ENCODE measurements around the gene TMEM207.
A peak's percentile ranks its signal among the peaks of the same experiment; 100 is the strongest.
"Not testable (repeated sequence)": the region's sequence is repeated elsewhere in the genome, so short reads cannot be mapped to it uniquely, and the experiment has no call there.

Gene TMEM207

GRCh38 chr3:190449801-190450200, at the start of gene TMEM207:
TMEM207 (minus strand) TSS chr3:190449901; CDS start chr3:190449809, 92 bp downstream.
- DNase-seq = no peak

DNA sequence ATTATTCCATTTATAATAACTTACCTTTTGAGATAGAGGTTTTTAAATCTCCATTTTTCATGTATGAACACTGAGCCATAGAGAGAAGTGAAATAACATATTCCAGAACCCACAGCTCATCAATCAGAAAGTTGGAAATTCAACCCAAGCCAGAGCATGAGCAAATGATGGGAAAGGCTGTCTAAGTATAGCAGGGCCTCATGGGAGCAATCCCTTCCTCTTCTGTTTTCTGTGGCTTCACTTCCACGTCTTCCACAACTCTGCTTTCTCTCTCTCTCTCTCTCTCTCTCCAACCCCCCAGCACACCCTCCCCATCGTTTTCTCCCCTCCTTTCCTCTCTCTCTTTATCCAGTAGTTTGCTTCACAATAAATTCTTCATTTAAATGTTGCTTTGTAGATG, 49.4 kb upstream of the TMEM207 start:
- no peak for DNase-seq

- no peak for DNase-seq
Measured at GRCh38 chr3:190498293-190498692, 48.6 kb upstream of the TMEM207 start.

- DNase-seq = no peak
Measured at GRCh38 chr3:190497811-190498210, 48.1 kb upstream of the TMEM207 start.

- DNase-seq = no peak
Measured at GRCh38 chr3:190496859-190497258, 47.2 kb upstream of the TMEM207 start.

- DNase-seq = no peak
Measured at GRCh38 chr3:190495796-190496195, 46.1 kb upstream of the TMEM207 start.

DNA sequence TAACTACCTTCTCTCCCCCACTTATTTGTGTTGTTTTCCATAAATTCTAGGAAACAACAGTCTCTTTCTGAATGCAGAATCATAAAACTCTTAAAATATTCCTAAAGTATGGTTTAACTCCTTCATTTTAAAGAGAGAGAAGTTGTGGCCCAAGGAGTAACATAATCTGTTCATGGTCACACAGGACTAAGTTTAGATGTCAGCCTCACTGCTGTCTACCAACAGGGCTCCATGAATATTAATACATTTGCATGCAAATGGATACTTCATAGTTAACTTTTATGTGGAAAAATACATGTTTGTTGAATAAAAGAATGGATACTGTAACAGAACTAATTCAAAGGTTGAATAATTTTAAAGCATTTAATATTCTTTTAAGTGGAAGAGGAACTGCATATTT, 45.7 kb upstream of the TMEM207 start:
- DNase-seq = no peak

DNA sequence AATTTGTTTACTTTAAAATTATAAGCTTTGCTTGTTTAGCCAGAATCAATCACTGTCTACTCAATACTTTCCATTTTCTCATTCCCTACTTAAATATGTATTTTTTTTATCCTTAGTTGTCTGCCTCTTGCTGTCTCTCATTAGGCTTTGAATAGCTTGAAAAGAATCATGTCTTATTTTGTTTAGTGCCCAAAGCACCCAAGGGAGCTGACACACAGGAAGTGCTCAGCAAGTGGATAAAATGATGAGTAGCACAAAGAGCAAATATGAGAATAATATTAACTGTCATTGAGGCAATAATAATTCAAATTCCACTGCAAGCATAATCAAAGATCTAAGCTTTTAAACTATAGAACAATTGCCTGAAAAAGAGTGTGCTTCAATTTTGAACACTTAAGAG, 45.2 kb upstream of the TMEM207 start:
- no peak for DNase-seq

- no peak for DNase-seq
Measured at GRCh38 chr3:190492966-190493365, 43.3 kb upstream of the TMEM207 start.

DNA sequence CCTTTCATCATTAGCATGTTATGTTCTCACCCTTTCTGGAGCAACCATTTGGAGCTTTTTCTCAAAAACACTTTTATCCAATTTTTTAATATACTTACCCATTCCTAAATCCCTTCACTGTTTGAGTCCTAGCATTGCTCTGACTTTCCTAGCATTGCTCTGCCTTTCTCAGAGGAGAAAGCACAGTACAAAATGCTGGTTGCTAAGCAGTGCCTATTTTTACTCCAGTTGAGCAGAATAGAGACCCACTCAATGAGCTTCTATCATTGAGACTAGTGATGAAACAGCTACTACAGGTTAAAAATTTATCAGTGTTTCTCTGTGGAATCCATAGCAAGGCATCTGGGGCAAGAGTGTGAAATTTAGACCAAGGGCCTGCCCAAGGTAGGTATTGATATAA, 42.4 kb upstream of the TMEM207 start:
- DNase-seq = no peak

DNA sequence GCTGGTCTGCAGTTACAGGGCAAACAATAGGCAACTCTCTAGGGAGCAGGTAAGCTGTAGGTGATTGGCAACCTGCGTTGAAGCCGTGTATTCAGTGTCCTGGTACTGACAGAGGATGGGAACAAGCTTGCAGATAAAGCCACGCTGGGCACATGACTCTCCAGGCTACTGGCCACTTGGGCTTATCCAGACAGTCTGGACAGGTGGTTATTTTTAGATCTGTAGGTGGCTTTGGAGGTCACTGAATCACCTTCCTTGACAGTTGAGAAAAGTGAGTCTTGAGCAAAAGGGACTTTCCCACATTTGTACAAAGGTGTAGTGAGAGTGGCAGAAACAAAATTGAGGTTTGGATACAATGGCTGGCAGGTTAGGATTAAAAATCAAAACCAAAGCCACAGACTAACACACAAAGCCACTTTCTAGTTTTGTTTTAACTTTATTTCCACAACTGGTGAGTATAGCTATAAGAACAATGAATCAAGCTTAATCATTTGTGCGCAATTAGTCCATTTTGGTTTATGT, 41.9 kb upstream of the TMEM207 start:
- no peak for DNase-seq

DNA sequence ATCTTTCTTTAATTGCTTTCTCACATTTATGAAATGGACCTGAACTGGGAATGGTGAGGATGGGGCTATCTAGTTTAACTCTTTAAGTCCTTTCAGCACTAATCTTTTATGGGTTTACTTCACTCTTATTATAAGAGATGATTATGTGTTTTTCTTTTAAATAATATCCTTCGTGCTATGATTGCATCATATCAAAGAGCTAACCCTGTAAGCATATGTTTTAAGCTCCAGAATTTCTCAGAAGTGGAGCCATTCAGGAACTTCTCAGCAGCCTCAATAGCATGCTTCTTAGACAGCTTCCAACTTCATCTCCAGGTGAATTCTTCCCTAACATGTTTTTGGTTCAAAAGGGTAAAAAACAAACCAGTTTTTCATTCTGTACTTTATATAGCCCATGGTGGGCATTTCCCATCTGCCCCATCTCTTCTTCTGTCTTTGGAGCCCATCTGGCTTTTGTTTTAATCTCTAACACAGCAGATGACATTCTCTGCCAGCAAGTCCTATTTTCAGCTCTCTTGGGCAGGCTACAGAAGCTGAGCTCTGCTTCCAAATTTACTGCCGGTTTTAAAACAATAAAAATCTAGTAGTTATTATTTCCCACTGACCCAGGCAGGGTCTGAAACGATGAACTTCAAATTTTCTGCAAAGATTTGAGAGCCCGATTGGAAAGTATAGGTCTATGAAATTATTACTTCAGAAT, 37.4 kb upstream of the TMEM207 start:
- DNase-seq = no peak

GRCh38 chr3:190486533-190486864, 36.8 kb upstream of the TMEM207 start:
- no peak for DNase-seq

DNA sequence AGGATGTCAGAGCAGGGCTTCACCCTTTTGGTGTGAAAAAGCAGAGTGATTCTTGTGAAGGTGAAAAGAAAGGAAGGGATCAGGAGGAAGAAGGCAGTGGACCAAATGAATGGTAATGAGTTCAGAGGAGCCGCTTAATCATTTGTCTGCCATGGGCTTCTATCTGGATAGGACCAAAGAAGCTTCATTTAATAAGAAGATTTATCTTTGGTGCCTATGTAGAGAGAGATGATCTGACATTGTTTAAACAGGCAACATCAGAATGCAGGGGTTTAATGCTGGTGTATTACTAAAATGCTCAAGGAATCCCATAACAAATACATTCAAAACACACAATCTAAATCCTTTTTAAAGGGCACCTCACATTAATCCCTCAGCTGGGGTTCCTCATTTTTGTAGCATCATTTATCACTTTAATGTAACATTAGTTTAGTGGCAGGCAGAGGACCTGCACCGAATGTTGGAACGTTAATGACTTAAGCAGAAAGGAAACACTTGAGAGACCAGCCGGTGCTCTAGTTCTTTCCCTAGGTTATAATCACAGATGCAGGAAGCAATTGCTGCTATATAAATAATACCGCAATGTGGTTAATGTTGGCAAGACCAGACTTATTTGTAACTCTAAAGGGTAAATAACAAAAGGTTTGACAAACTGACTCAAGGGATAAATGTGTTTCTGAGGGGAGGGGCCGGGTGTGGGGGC, 36.3 kb upstream of the TMEM207 start:
- DNase-seq = no peak

DNA sequence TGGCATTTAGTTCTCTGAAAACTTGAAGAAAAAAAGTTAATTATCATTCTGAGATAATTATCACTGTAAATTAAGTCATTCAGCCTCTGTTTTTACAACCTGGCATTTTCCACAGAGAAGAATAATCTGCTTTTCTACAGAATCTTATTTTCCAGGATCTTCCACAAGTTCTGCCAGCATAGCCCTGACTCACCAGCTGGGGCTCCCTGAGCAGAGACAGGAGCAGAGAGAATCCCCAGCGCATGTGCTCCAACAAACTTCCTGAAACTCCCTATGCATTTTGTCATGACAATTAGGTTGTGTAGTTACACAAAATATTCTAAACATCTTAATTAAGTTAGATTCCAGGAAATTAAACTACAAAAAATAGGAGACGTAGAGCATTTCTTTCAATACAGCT, 32.1 kb upstream of the TMEM207 start:
- no peak for DNase-seq

DNA sequence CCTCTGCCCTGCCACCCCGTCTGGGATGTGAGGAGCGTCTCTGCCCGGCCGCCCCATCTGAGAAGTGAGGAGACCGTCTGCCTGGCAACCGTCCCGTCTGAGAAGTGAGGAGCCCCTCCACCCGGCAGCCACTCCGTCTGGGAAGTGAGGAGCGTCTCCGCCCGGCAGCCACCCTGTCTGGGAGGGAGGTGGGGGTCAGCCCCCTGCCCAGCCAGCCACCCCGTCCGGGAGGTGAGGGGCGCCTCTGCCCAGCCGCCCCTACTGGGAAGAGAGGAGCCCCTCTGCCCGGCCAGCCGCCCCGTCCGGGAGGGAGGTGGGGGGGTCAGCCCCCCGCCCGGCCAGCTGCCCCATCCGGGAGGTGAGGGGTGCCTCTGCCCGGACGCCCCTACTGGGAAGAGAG, 23.6 kb upstream of the TMEM207 start:
- DNase-seq = not testable (repeated sequence)

DNA sequence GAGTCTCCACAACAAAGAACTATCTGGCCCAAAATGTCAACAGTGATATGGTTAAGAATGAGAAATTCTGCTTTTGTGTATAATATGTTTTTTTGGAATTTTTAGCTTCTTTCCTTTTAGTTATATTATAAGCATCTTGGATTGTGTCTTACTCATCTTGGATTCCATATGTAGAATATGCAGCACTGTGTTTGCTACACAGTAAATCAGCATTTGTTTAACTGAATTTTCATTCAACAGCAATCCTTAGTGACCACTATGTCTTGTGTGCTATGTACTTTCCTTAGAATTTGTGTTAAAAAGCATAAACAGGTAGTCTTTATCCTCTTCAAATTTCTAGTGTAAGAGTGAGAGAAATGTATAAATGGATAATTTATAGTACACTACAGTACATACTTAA, 18.2 kb upstream of the TMEM207 start:
- no peak for DNase-seq

DNA sequence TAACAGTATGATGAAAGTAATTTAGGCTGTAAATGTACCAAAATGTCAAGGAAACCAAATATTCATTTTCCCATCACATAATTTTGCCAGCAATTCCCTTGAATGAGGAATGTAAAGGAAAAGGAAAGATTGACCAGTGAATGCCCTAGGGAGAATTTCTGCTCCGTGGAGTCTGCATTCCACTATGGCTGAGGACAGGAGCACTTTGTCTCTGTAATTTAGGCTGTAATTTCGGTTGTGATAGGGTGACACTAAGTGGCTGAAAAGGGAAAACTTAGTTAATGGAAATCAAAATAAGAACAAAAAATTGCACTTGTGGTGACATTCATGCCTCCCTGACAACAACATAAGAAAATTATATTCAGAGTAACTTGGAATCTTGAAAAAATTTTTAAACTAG, 8.3 kb upstream of the TMEM207 start:
- peak; percentile 5 for DNase-seq

DNA sequence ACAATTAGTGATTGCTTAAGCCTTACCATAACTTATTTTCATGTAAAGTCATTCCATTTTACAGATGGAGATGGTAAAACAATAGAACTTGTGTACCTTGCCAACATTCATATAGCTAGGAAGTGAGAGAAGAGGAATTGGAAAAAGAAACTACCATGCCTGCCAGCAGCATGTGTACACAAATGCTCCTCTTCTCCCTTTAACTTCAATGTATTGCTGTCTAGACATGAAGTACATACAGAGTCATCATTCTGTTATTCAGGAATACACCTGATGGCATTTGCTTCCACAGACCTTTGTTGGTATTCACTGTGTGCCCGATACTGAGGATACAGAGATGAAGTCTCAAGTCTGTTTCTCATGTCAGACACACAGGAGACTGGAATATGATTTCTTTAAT, 7.1 kb upstream of the TMEM207 start:
- no peak for DNase-seq

GRCh38 chr3:190455828-190456227, 6.1 kb upstream of the TMEM207 start:
- no peak for DNase-seq

DNA sequence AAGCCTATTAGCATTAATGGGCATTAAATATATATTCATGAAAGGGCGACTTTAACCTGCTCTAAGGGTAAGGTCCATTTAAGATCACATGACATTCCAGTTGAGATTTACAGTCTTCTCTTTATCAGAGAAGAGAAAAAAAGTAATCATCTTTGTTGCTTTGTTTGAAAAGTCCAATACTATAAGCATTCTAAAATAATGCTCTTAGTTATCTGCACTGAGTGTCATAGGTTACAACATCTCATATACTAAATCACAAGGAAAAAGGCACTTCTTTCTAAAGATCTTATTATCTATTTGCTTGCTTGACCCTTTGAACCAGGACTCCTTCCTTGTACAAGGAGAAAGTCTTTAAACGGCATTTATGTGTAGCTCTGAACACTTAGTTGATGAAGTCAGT, 1.4 kb downstream of the TMEM207 start:
- no peak for DNase-seq

DNA sequence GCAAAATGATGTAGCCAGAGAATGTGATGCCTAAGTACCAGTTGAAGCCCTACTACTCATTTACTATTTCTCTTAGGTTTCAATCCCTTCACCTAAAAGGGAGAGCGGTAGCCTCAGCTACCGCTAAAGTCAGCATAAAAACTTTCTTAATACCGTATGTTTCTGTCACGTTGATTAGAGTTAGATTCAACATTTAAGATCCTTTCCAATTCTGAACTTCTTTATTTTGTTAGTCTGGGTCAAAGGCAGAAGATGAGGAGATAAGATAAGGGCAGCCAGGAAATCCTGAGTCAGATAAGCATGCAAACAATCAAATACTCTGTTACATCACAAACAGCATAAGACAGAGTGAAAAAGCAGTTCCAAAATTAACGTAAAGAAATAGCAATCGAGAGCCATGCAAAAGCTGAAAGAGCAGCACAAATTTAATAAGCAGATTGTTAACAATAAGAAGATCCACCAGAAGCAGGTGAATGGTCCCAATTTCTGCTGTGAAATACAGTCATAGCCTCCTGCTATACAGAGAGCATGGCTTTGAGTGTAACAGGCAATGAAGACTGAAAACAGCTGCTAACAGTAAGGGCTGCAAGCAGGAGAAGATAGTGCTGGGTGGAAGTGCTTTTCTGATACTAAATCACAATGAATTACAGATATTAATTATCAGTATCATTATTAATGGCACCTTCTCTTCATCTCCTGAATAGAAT, 3.0 kb downstream of the TMEM207 start:
- DNase-seq = no peak

- DNase-seq = no peak
Measured at GRCh38 chr3:190444576-190445145, 5.0 kb downstream of the TMEM207 start.

- no peak for DNase-seq
Measured at GRCh38 chr3:190444006-190444405, 5.7 kb downstream of the TMEM207 start.
